GM12878 (cell line): ENCODE measurements around the gene SMIM5. TPM values are rescaled to one million over a fixed set of nuclear protein-coding genes. Genes with fewer than 3 reads are reported as not detected.

Experiments used
- ATAC-seq: fragments of 200-7000 bp; cut with Tn5 transposase; 3 replicates; pipeline ENCODE4 v1.9.1; 2020; ENCODE audit warnings: mild to moderate bottlenecking, moderate library complexity
- BruUV-seq: library from RNA; stranded (reverse); fragments of 400-500 nt; replicated peaks from 2 replicates; lab custom pipeline; 2021; lab: Mats Ljungman, UMichigan
- CTCF ChIA-PET: fragments of 300-600 bp; sonication (Branson Sonifier 250); formaldehyde crosslinking; extraction: SDS; loops from one replicate; lab custom pipeline; 2021; ENCODE audit warnings: inconsistent platforms; lab: Yijun Ruan, JAX
- POLR2A ChIA-PET: fragments of 350-600 bp; formaldehyde crosslinking; extraction: SDS; loops from one replicate; lab custom pipeline; 2021; ENCODE audit warnings: inconsistent platforms; lab: Charles Lee
- RAD21 ChIA-PET: fragments of 300-600 bp; sonication (Branson Sonifier 250); formaldehyde crosslinking; loops from one replicate; lab custom pipeline; 2023; ENCODE audit warnings: antibody characterized with exemption; ENCODE audit not compliant: unreplicated experiment; lab: Charles Lee
- SMC1A ChIA-PET: fragments of 300-600 bp; sonication (Branson Sonifier 250); formaldehyde crosslinking; loops from one replicate; lab custom pipeline; 2023; ENCODE audit not compliant: unreplicated experiment, uncharacterized antibody; lab: Charles Lee
- DNase-seq: peaks from one replicate; pipeline ENCODE4 v3.0.0-alpha.2; 2011; ENCODE audit warnings: low read depth, low spot score
- FAIRE-seq: peaks from 3 replicates; lab custom pipeline; 2011; peaks lifted over from hg19 to GRCh38; lab: Jason Lieb, UNC
- H2AFZ ChIP-seq: 2 replicates; pipeline ENCODE4 v1.6.0; 2011; ENCODE audit warnings: low read depth, low read length, control low read depth; ENCODE audit not compliant: control insufficient read depth
- H3K27ac ChIP-seq: 2 replicates; pipeline ENCODE4 v1.5.1; 2011; ENCODE audit warnings: control low read depth; ENCODE audit not compliant: control insufficient read depth, insufficient read depth
- H3K27me3 ChIP-seq, 2 experiments: replicated peaks in 1 of 2; 2 replicates each; pipeline versions ENCODE4 v1.6.0 to v1.6.1; 2011; ENCODE audit warnings: low read length in 1 of 2; ENCODE audit not compliant: control insufficient read depth in 2 of 2, insufficient read depth in 2 of 2
- H3K36me3 ChIP-seq, 2 experiments: 2 replicates each; pipeline ENCODE4 v1.5.1; 2011; ENCODE audit warnings: low read length in 1 of 2; ENCODE audit not compliant: control insufficient read depth in 2 of 2, insufficient read depth in 2 of 2
- H3K4me1 ChIP-seq: 2 replicates; pipeline ENCODE4 v1.6.1; 2011; ENCODE audit warnings: mild to moderate bottlenecking, low read length, moderate library complexity, mixed read lengths; ENCODE audit not compliant: control insufficient read depth, insufficient read depth
- H3K4me2 ChIP-seq: 2 replicates; pipeline ENCODE4 v1.6.0; 2011; ENCODE audit warnings: control low read depth; ENCODE audit not compliant: control insufficient read depth, insufficient read depth
- H3K4me3 ChIP-seq: fragments of 200-600 bp; sonication (generic); 2 replicates; pipeline ENCODE4 v1.5.1; 2016
- H3K79me2 ChIP-seq: 2 replicates; pipeline ENCODE4 v1.6.0; 2011; ENCODE audit warnings: low read length; ENCODE audit not compliant: control insufficient read depth, insufficient read depth
- H3K9ac ChIP-seq: 2 replicates; pipeline ENCODE4 v1.8.0; 2011; ENCODE audit warnings: low read length, control low read depth, mixed read lengths; ENCODE audit not compliant: control insufficient read depth, insufficient read depth
- H3K9me3 ChIP-seq: replicated peaks from 3 replicates; pipeline ENCODE4 v1.5.1; 2011; ENCODE audit warnings: mild to moderate bottlenecking, low read length; ENCODE audit not compliant: control insufficient read depth, insufficient read depth
- H4K20me1 ChIP-seq: 2 replicates; pipeline ENCODE4 v1.6.0; 2011; ENCODE audit not compliant: control insufficient read depth, insufficient read depth
- BRCA1 ChIP-seq: IDR thresholded peaks from 2 replicates; pipeline ENCODE4 v1.6.1; 2011; ENCODE audit warnings: low read depth, low read length, improper control_type of control experiment
- CBFB ChIP-seq: IDR thresholded peaks from 2 replicates; pipeline ENCODE4 v1.6.1; 2016; ENCODE audit warnings: antibody characterized with exemption, low read depth
- CBX3 ChIP-seq: fragments of 200-600 bp; sonication (generic); IDR thresholded peaks from 2 replicates; pipeline ENCODE4 v1.6.1; 2016; ENCODE audit warnings: low read depth, borderline replicate concordance
- CHD2 ChIP-seq: IDR thresholded peaks from 2 replicates; pipeline ENCODE4 v1.6.1; 2011; ENCODE audit warnings: low read depth, low read length, improper control_type of control experiment, borderline replicate concordance
- NR2C1 ChIP-seq: fragments of 450-650 bp; IDR thresholded peaks from 2 replicates; pipeline ENCODE4 v1.6.1; 2017; ENCODE audit warnings: antibody characterized with exemption, mild to moderate bottlenecking, moderate library complexity
- PAX8 ChIP-seq: fragments of 450-650 bp; IDR thresholded peaks from 2 replicates; pipeline ENCODE4 v1.6.1; 2017; ENCODE audit warnings: mild to moderate bottlenecking, moderate library complexity
- SIX5 ChIP-seq: IDR thresholded peaks from 2 replicates; pipeline ENCODE4 v1.6.1; 2011; ENCODE audit warnings: mild to moderate bottlenecking, low read depth, low read length, moderate library complexity; ENCODE audit not compliant: severe bottlenecking
- SMARCA5 ChIP-seq: fragments of 450-650 bp; IDR thresholded peaks from 2 replicates; pipeline ENCODE4 v1.6.1; 2017; ENCODE audit warnings: mild to moderate bottlenecking
- SREBF1 ChIP-seq: IDR thresholded peaks from 2 replicates; pipeline ENCODE4 v1.6.1; 2012; ENCODE audit warnings: mild to moderate bottlenecking, low read length
- YBX1 ChIP-seq: fragments of 450-650 bp; IDR thresholded peaks from 2 replicates; pipeline ENCODE4 v1.6.1; 2016; ENCODE audit warnings: antibody characterized with exemption
- WGBS: methylation state at CpG from one replicate; pipeline ENCODE4 v1.1.6; 2016; ENCODE audit warnings: low lambda C conversion rate; ENCODE audit not compliant: insufficient replicate concordance, insufficient coverage; ENCODE audit errors: missing lambda C conversion rate; 5-methylcytosine and 5-hydroxymethylcytosine counted together
- in situ Hi-C: fragments of 300-500 bp; cut with MboI; formaldehyde crosslinking; loops from 9 replicates; pipeline ENCODE4 v1.14.3; 2018; ENCODE audit warnings: mixed read lengths
- intact Hi-C: fragments of 100-400 bp; cut with micrococcal nuclease; formaldehyde crosslinking; loops from one replicate; pipeline ENCODE4 v1.14.2; 2022; ENCODE audit not compliant: unreplicated experiment
- polyA plus RNA-seq, 11 experiments: library from polyadenylated mRNA; depleted of rRNA in 4 of 11; unstranded in 6 of 11; stranded (reverse) in 5 of 11; fragments of >200 nt; fragmentation: Nextera tagmentation in 4 of 11; fragmentation: Illumina TruSeq in 1 of 11; extraction: Ambion mirVana in 4 of 11; extraction: Trizol in 1 of 11; gene quantifications; 1 replicate in 1 of 11; 2 replicates in 10 of 11; pipeline versions ENCODE4 v1.2.1 to v1.2.3, GENCODE V29; 2011 to 2016; ENCODE audit warnings: inconsistent platforms in 2 of 11, missing spikeins in 2 of 11, low read depth in 1 of 11
- total RNA-seq, 4 experiments: library from RNA; depleted of rRNA in 3 of 4; stranded (reverse); fragments of >200 nt in 3 of 4; fragmentation: Illumina TruSeq in 1 of 4; extraction: Trizol in 1 of 4; gene quantifications; 2 replicates each; pipeline versions ENCODE4 v1.2.1 to v1.2.3, GENCODE V29; 2013 to 2021
- TF ChIP-seq, protein P1 (sequence below): IDR thresholded peaks from 2 replicates; pipeline ENCODE4 v1.6.1; 2012; ENCODE audit warnings: low read depth, low read length, improper control_type of control experiment
- TF ChIP-seq, protein P2 (sequence below): IDR thresholded peaks from 2 replicates; pipeline ENCODE4 v1.6.1; 2011; ENCODE audit warnings: low read depth, mild to moderate bottlenecking, low read length, moderate library complexity, borderline replicate concordance; ENCODE audit errors: extremely low read depth
- TF ChIP-seq, protein P3 (sequence below): fragments of 450-650 bp; IDR thresholded peaks from 2 replicates; pipeline ENCODE4 v1.6.1; 2017; ENCODE audit warnings: borderline replicate concordance
- TF ChIP-seq, protein P4 (sequence below): fragments of 450-650 bp; IDR thresholded peaks from 2 replicates; pipeline ENCODE4 v1.6.1; 2017; ENCODE audit warnings: mild to moderate bottlenecking
- TF ChIP-seq, protein P5 (sequence below): IDR thresholded peaks from 2 replicates; pipeline ENCODE4 v1.6.1; 2011; ENCODE audit warnings: borderline replicate concordance, low read depth, mild to moderate bottlenecking, moderate library complexity, mixed read lengths, low read length; ENCODE audit not compliant: insufficient read depth; ENCODE audit errors: extremely low read length

The SMIM5 gene
- total and polyA plus RNA-seq, 10 of the 15 experiments (the other 5 are each of a cell fraction or from before 2014, with no cell fraction given), result 0.08 to 0.11 TPM; not detected in 8

DNA sequence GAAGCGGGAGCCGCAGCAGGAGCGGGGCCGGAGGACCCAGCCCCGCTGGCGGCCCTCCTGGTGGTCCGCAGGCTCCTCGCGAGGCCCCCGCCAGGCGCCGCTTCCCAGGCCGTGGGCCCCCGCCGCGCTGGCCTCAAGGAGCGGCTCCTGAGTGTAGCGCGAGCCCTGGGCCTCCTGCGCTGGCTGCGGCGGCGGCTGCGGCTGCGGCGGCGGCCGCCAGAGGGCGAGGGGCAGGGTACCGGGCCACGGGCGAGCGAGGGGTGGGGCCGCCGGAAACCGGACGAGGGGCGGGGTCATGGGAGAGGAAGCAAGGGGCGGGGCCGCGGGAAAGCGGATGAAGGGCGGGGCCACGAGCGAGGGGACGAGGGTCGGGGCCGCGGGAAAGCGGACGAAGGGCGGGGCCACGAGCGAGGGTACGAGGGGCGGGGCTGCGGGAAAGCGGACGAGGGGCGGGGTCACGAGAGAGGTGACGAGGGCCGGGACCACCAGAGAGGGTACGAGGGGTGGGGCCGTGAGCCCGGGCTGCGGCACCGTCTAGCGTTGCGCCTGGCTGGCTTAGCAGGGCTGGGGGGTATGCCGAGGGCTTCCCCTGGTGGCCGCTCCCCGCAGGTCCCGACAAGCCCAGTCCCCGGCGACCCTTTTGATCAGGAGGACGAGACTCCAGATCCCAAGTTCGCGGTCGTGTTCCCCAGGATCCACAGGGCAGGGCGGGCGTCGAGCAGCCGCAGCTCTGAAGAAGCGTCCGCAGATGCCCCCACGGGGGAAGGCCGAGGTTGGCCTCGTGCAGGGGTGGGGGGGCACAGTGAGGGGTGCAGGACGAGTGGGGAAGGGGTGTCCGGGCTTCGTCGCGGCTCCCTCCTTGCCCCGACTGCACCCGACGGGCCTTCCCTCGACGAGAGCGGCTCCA, 44.0 kb upstream of the SMIM5 start (continued):
- TF ChIP-seq, protein P1, sequence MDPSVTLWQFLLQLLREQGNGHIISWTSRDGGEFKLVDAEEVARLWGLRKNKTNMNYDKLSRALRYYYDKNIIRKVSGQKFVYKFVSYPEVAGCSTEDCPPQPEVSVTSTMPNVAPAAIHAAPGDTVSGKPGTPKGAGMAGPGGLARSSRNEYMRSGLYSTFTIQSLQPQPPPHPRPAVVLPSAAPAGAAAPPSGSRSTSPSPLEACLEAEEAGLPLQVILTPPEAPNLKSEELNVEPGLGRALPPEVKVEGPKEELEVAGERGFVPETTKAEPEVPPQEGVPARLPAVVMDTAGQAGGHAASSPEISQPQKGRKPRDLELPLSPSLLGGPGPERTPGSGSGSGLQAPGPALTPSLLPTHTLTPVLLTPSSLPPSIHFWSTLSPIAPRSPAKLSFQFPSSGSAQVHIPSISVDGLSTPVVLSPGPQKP, result no peak

DNA sequence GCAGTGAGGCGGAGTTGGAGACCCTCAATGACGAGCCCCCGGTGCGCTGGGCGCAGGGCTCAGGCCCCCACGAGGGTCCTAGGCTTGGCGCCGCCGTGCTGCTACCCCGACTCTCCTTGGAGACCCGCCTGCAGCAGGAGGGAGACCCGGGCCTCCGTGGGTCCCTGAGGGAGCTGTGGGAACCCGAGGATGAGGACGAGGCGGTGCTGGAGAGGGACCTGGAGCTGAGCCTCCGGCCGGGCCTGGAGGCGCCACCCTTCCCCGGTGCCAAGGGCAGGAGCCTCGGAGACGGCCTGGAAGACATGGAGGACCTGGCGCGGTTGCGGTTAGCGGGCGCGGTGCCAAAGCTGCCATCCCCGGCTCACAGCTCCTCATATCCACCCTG, 43.3 kb upstream of the SMIM5 start:
- WGBS, result 78% methylated on average over 29 of the region's 29 CpGs
- Histone ChIP-seq H3K9ac (no peak overlapping the region), H3K9me3 (no peaks in the 10 kb centered on the region), H3K27me3 (peaks cover 5 to 9% of the 10 kb centered on the region in 2 experiments), H2AFZ (no peak overlapping the region), H3K4me3 (no peak overlapping the region; the same call in 1 of the 2 replicates), H3K27ac (no peak overlapping the region), H4K20me1 (no peaks in the 10 kb centered on the region), H3K36me3 (no peaks in the 10 kb centered on the region), H3K79me2 (no peaks in the 10 kb centered on the region), H3K4me1 (0 out of 2 replicates have a peak, but pooled peaks cover 4% of the 10 kb centered on the region), H3K4me2 (0 out of 2 replicates have a peak overlapping the region, but pooled peaks have one; percentile 68)
- CTCF ChIA-PET, result interaction anchor here (0.8 to 3.7 kb wide), 10 partner anchors 12 to 299 kb away, joined by 3 to 20 read pairs (median 4); partner anchors contain the start of gene TSEN54
- TF ChIP-seq NR2C1 (no peak), PAX8 (no peak), CBFB (no peak), CBX3 (no peak), SREBF1 (no peak), SIX5 (no peak), SMARCA5 (no peak), YBX1 (no peak), BRCA1 (no peak), CHD2 (no peak)
- TF ChIP-seq, protein P2, sequence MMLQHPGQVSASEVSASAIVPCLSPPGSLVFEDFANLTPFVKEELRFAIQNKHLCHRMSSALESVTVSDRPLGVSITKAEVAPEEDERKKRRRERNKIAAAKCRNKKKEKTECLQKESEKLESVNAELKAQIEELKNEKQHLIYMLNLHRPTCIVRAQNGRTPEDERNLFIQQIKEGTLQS, result no peak
- TF ChIP-seq, protein P3, sequence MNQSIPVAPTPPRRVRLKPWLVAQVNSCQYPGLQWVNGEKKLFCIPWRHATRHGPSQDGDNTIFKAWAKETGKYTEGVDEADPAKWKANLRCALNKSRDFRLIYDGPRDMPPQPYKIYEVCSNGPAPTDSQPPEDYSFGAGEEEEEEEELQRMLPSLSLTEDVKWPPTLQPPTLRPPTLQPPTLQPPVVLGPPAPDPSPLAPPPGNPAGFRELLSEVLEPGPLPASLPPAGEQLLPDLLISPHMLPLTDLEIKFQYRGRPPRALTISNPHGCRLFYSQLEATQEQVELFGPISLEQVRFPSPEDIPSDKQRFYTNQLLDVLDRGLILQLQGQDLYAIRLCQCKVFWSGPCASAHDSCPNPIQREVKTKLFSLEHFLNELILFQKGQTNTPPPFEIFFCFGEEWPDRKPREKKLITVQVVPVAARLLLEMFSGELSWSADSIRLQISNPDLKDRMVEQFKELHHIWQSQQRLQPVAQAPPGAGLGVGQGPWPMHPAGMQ, result no peak
- TF ChIP-seq, protein P4, sequence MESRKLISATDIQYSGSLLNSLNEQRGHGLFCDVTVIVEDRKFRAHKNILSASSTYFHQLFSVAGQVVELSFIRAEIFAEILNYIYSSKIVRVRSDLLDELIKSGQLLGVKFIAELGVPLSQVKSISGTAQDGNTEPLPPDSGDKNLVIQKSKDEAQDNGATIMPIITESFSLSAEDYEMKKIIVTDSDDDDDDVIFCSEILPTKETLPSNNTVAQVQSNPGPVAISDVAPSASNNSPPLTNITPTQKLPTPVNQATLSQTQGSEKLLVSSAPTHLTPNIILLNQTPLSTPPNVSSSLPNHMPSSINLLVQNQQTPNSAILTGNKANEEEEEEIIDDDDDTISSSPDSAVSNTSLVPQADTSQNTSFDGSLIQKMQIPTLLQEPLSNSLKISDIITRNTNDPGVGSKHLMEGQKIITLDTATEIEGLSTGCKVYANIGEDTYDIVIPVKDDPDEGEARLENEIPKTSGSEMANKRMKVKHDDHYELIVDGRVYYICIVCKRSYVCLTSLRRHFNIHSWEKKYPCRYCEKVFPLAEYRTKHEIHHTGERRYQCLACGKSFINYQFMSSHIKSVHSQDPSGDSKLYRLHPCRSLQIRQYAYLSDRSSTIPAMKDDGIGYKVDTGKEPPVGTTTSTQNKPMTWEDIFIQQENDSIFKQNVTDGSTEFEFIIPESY, result no peak
- TF ChIP-seq, protein P5, sequence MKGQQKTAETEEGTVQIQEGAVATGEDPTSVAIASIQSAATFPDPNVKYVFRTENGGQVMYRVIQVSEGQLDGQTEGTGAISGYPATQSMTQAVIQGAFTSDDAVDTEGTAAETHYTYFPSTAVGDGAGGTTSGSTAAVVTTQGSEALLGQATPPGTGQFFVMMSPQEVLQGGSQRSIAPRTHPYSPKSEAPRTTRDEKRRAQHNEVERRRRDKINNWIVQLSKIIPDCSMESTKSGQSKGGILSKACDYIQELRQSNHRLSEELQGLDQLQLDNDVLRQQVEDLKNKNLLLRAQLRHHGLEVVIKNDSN, result no peak
- SMC1A ChIA-PET, result no interaction called here
- POLR2A ChIA-PET, result interaction anchor here (0.7 kb wide), 1 partner anchor 55 kb away, joined by 3 read pairs; no protein-coding TSS in a partner anchor
- no peak for FAIRE-seq
- RAD21 ChIA-PET, result interaction anchor here (1.5 to 1.8 kb wide), 2 partner anchors 74 to 388 kb away, joined by 3 to 4 read pairs; partner anchors contain the start of gene TSEN54
- in situ Hi-C loops, result loop anchor here (10.0 kb wide), 1 partner anchor 165 kb away; no protein-coding TSS in a partner anchor
- intact Hi-C loops, result loop anchor here (1.0 to 2.0 kb wide), 2 partner anchors 73 to 164 kb away; partner anchors contain the start of gene TSEN54
- no peak for DNase-seq
- no TSS peak for BruUV-seq
- ATAC-seq, result no peak
